RWPE1 (cell line): ENCODE data around the gene FAM210B.

Experiments
- CTCF ChIA-PET: fragments of 350-600 bp; sonication (Branson Sonifier 250); formaldehyde crosslinking; extraction: SDS; loops from one replicate; lab custom pipeline; 2021; lab: Yijun Ruan, JAX
- POLR2A ChIA-PET: fragments of 400-600 bp; formaldehyde crosslinking; extraction: SDS; loops from one replicate; lab custom pipeline; 2020; ENCODE audit warnings: antibody characterized with exemption; ENCODE audit not compliant: low non-redundant PET; lab: Yijun Ruan, JAX
- DNase-seq: peaks from one replicate; pipeline ENCODE4 v3.0.0; 2012; ENCODE audit warnings: low spot score
- H3K27ac ChIP-seq: fragments of 450-650 bp; 2 replicates; pipeline ENCODE4 v1.5.1; 2017
- CTCF ChIP-seq: fragments of 450-650 bp; conservative IDR thresholded peaks from 2 replicates; pipeline ENCODE4 v1.5.1; 2017; ENCODE audit warnings: low read depth, mild to moderate bottlenecking

Gene FAM210B

GRCh38 chr20:56358600-56359211, at the start of gene FAM210B:
Gene FAM210B (plus strand): TSS chr20:56358974. CDS start chr20:56359006, 32 bp downstream.
- H3K27ac ChIP-seq: peak within 1 kb of the TSS; percentile 96
- ChIA-PET POLR2A (interaction anchor here (0.6 to 0.9 kb wide), 2 partner anchors 16 to 93 kb away, joined by 3 to 7 read pairs; no protein-coding TSS in a partner anchor), CTCF (interaction anchor here (0.6 to 1.3 kb wide), 5 partner anchors 15 to 261 kb away, joined by 3 to 6 read pairs (median 3); partner anchors contain the start of genes AURKA and CSTF1)
- TF ChIP-seq CTCF: no peak
- DNase-seq: peak; percentile 99

- no peak for DNase-seq
- CTCF ChIA-PET: interaction anchor here (0.7 kb wide), 1 partner anchor 86 kb away, joined by 4 read pairs; no protein-coding TSS in a partner anchor
- POLR2A ChIA-PET: no interaction called here
- no peak for TF ChIP-seq CTCF
- H3K27ac ChIP-seq: no peak overlapping the region
Measured at GRCh38 chr20:56316051-56316450, 42.7 kb upstream of the FAM210B start.

GRCh38 chr20:56316483-56316882, 42.3 kb upstream of the FAM210B start:
- DNase-seq: no peak
- no peak for TF ChIP-seq CTCF
- CTCF ChIA-PET: interaction anchor here (0.7 kb wide), 1 partner anchor 86 kb away, joined by 4 read pairs; no protein-coding TSS in a partner anchor
- no peak overlapping the region for H3K27ac ChIP-seq
- POLR2A ChIA-PET: no interaction called here

GRCh38 chr20:56322681-56323080, 36.1 kb upstream of the FAM210B start:
- no peak overlapping the region for H3K27ac ChIP-seq
- POLR2A ChIA-PET: no interaction called here
- CTCF ChIA-PET: no interaction called here
- no peak for DNase-seq
- no peak for TF ChIP-seq CTCF

- POLR2A ChIA-PET: no interaction called here
- no peak for TF ChIP-seq CTCF
- DNase-seq: no peak
- H3K27ac ChIP-seq: no peak overlapping the region
- CTCF ChIA-PET: no interaction called here
Measured at GRCh38 chr20:56323206-56323605, 35.6 kb upstream of the FAM210B start.

- no peak for TF ChIP-seq CTCF
- no peak overlapping the region for H3K27ac ChIP-seq
- POLR2A ChIA-PET: no interaction called here
- CTCF ChIA-PET: no interaction called here
- DNase-seq: no peak
Measured at GRCh38 chr20:56323656-56324055, 35.1 kb upstream of the FAM210B start.
